Psoas muscle (tissue), 8 donors: ENCODE data around the gene CCNY. TPM values are rescaled to one million over a fixed set of nuclear protein-coding genes. Genes with fewer than 3 reads are reported as not detected.
A peak's percentile ranks its signal among the peaks of the same experiment; 100 is the strongest.

Experiments
- ATAC-seq, 4 donors: fragments of 200-7000 bp; cut with Tn5 transposase; one replicate each; pipeline ENCODE4 v1.9.1; 2020; ENCODE audit warnings: moderate library complexity in 3 of 4, mild to moderate bottlenecking in 2 of 4
- DNase-seq, 2 donors: peaks; one replicate each; pipeline ENCODE4 v3.0.0-alpha.2; 2020
- H3K27ac ChIP-seq: fragments of 200-600 bp; one replicate; pipeline ENCODE4 v1.8.0; 2022
- H3K27me3 ChIP-seq, 3 donors: fragments of 200-600 bp in 1 of 3; one replicate each; pipeline versions ENCODE4 v1.6.1 to v1.8.0; 2013 to 2022; ENCODE audit warnings: low read length in 2 of 3, mild to moderate bottlenecking in 2 of 3, moderate library complexity in 1 of 3; ENCODE audit not compliant: insufficient read depth in 3 of 3
- H3K36me3 ChIP-seq, 2 donors: fragments of 200-600 bp in 1 of 2; one replicate each; pipeline versions ENCODE4 v1.6.1 to v1.8.0; 2013 to 2022; ENCODE audit warnings: low read depth in 1 of 2, mild to moderate bottlenecking in 1 of 2, moderate library complexity in 1 of 2; ENCODE audit not compliant: insufficient read depth in 1 of 2
- H3K4me1 ChIP-seq: fragments of 200-600 bp; one replicate; pipeline ENCODE4 v1.8.0; 2022
- H3K4me3 ChIP-seq: fragments of 200-600 bp; one replicate; pipeline ENCODE4 v1.8.0; 2022; ENCODE audit warnings: mild to moderate bottlenecking
- H3K9me3 ChIP-seq: fragments of 200-600 bp; one replicate; pipeline ENCODE4 v1.8.0; 2022
- CTCF ChIP-seq: fragments of 200-600 bp; IDR thresholded peaks from one replicate; pipeline ENCODE4 v1.8.0; 2022; ENCODE audit warnings: antibody characterized with exemption
- WGBS, 3 donors: extraction: QIAGEN DNeasy Blood & Tissue Kit; methylation state at CpG; one replicate each; pipeline versions ENCODE4 v1.1.6 to v1.1.7; 2013; 5-methylcytosine and 5-hydroxymethylcytosine counted together
- intact Hi-C, 2 donors: fragments of 100-400 bp; cut with DNase I; formaldehyde crosslinking; loops; one replicate each; pipeline versions ENCODE4 v1.11.0 to v1.14.2; 2022
- polyA plus RNA-seq, 3 donors: library from polyadenylated mRNA; stranded (reverse); fragments of 200-250 nt; gene quantifications; one replicate each; pipeline ENCODE4 v1.2.3, GENCODE V29; 2013
- total RNA-seq, 4 donors: library from RNA; stranded (reverse); fragmentation: NEBNext Ultra II Directional in 2 of 4; extraction: Animal tissue kit (Norgen Biotek cat#: 25700) in 2 of 4; gene quantifications; one replicate each; pipeline versions ENCODE4 v1.2.1 to v1.2.4, GENCODE V29; 2021 to 2023
- donor health status: healthy with polysubstance abuse.
- donor health status: DM: no; HTN: no; CAD: no; lungs with moderate emphysema.
- donor health status: Bipolar disorder and iron deficiency.
- donor health status: healthy.
- donor health status: DM: yes; HTN: yes; CAD: no.
- donor health status: DM: no; HTN: no; CAD: no.
- donor health status: DM: no; HTN: no; CAD: no.
- donor health status: DM: yes; HTN: yes; CAD: no.

CCNY gene
- total and polyA plus RNA-seq, 7 donors = 21.2 to 55.8 (median 47.0) TPM

- no peak for TF ChIP-seq CTCF
- Histone ChIP-seq H3K27ac (peak overlapping the region; percentile 19), H3K36me3 (peaks cover 0 to 10% of the 10 kb centered on the region in 2 donors), H3K4me3 (no peak overlapping the region), H3K9me3 (no peaks in the 10 kb centered on the region), H3K27me3 (no peaks in the 10 kb centered on the region), H3K4me1 (peaks cover 11% of the 10 kb centered on the region)
- WGBS, 3 donors = 82 to 87% (median 85%) methylated on average over 10 of the region's 10 CpGs
- DNase-seq = no peak
- intact Hi-C loops = no loop called here
- ATAC-seq = peak in 1 of 4 donors; percentile 22
Measured at GRCh38 chr10:35545079-35545657, 208.9 kb downstream of the CCNY start.

- H3K4me1 ChIP-seq = peaks cover 11% of the 10 kb centered on the region
- ATAC-seq (peak; percentile 46 to 74 (median 47)), DNase-seq (no peak)
- peak overlapping the region; percentile 19 for H3K27ac ChIP-seq
- intact Hi-C loops = no loop called here
- H3K36me3 ChIP-seq = peaks cover 0 to 10% of the 10 kb centered on the region in 2 donors
- H3K4me3 ChIP-seq = no peak overlapping the region
- no peaks in the 10 kb centered on the region for H3K27me3 ChIP-seq
- WGBS, 3 donors = 35 to 58% (median 35%) methylated on average over 6 of the region's 6 CpGs
- TF ChIP-seq CTCF = no peak
- no peaks in the 10 kb centered on the region for H3K9me3 ChIP-seq
Measured at GRCh38 chr10:35545878-35546590, 209.7 kb downstream of the CCNY start.

- Histone ChIP-seq H3K9me3 (no peaks in the 10 kb centered on the region), H3K4me3 (no peak overlapping the region), H3K27ac (no peak overlapping the region), H3K36me3 (peaks cover 0 to 10% of the 10 kb centered on the region in 2 donors), H3K27me3 (no peaks in the 10 kb centered on the region), H3K4me1 (peaks cover 11% of the 10 kb centered on the region)
- TF ChIP-seq CTCF = no peak
- intact Hi-C loops = no loop called here
- no peak for DNase-seq
- 93 to 95% (median 93%) methylated on average over 4 of the region's 4 CpGs for WGBS, 3 donors
- no peak for ATAC-seq
Measured at GRCh38 chr10:35546824-35547225, 210.5 kb downstream of the CCNY start.

GRCh38 chr10:35552650-35553342 is 216.5 kb downstream of the CCNY start:
- DNase-seq (no peak), ATAC-seq (peak in 2 of 4 donors; percentile 37 to 52)
- intact Hi-C loops = no loop called here
- Histone ChIP-seq H3K9me3 (no peaks in the 10 kb centered on the region), H3K27me3 (no peaks in the 10 kb centered on the region), H3K36me3 (peaks cover 0 to 10% of the 10 kb centered on the region in 2 donors), H3K27ac (no peak overlapping the region), H3K4me3 (no peak overlapping the region), H3K4me1 (peaks cover 33% of the 10 kb centered on the region)
- 72 to 76% (median 72%) methylated on average over 7 of the region's 7 CpGs for WGBS, 3 donors
- TF ChIP-seq CTCF = no peak
